Fibroblast of skin of scalp (primary cell): ENCODE measurements around the gene FAM217A. TPM values are rescaled to one million over a fixed set of nuclear protein-coding genes. Genes with fewer than 3 reads are reported as not detected.
A peak's percentile ranks its signal among the peaks of the same experiment; 100 is the strongest.
"Not testable (repeated sequence)": the region's sequence is repeated elsewhere in the genome, so short reads cannot be mapped to it uniquely, and the experiment has no call there.

ENCODE experiments used
- DNase-seq: peaks from one replicate; pipeline ENCODE4 v3.0.0-alpha.2; 2013
- polyA plus RNA-seq, 2 experiments: library from polyadenylated mRNA; unstranded; fragments of 120-200 nt; gene quantifications; one replicate each; pipeline ENCODE4 v1.2.1, GENCODE V29; 2013; ENCODE audit not compliant: insufficient read length in 2 of 2

Gene FAM217A, protein sequence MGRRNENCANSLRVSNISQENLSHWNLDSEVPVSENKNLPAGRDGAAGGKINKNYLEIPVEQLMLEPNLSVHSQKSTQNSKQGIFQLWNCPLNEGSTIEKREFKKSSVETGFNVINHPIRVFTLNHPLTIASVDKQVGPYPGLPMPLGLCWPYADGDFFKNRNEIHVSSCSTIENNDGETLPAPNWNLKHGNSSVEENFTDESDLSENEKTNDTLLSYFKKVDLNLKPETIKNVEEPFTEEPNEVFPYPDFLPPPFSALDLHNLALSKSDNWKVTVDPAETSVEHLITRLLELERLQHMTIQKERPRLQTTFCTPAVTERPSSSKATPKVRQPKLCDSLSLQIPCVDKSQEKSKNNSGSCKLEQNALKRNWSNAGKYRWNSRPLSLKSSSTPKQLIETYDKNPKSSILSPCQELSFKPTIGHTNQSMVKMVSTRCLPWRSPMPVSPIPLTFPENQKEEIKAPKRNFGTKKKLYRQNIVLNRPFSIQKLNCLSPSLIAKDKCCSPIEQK
- not detected for polyA plus RNA-seq (2013, experiment 1 of 2; ENCODE audit: insufficient read length)
- polyA plus RNA-seq (2013, experiment 2 of 2; ENCODE audit: insufficient read length) = not detected

DNA sequence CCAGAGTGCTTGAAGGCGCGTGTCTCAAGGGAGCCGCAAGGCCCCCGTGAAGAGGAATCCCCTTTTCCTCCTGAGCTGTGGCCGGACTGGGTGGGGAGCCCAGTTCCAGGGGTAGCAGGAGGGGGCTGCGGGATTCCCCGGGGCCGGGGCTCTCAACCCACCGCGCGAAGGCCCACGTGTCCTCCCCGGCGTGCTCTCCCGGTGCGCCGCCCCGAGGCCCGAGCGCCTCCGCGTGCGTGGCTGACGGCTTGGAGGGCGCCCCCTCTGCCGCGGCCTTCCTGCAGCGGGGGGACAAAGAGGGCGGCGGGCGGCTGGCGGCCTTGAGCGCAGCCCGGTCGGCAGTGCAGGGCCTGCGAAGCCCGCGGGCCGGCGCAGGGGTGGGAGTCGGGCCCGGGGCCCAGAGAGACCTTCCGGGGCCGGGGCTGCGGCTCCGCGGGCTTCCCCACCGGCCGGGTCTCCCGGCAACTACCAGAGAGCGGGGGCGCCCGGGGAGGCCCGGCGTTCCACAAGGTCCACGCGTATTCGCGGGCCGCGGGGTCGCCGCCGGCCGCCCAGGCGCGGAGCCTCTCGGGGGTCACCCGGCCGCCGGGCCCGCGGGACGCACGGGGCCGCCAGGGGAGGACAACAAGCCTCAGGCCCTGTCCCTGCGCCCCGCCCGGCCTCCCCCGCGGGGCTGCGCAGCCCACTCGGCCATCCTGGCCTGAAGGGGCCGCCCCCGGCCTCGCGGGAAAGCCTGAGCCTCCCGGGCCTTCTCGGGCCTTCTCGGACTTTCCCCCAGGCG lies at the start of gene FAM217A:
Gene FAM217A (minus strand): TSS at position 447 of the 781 bp plus-strand sequence. CDS start 1,723 bp downstream, outside the sequence.
- DNase-seq = no peak

- DNase-seq = no peak
Measured at GRCh38 chr6:4128072-4128471, 49.1 kb upstream of the FAM217A start.

GRCh38 chr6:4125933-4126864 lies 47.3 kb upstream of the FAM217A start:
- DNase-seq = peak; percentile 86

- DNase-seq = no peak
Measured at GRCh38 chr6:4125500-4125899, 46.6 kb upstream of the FAM217A start.

DNA sequence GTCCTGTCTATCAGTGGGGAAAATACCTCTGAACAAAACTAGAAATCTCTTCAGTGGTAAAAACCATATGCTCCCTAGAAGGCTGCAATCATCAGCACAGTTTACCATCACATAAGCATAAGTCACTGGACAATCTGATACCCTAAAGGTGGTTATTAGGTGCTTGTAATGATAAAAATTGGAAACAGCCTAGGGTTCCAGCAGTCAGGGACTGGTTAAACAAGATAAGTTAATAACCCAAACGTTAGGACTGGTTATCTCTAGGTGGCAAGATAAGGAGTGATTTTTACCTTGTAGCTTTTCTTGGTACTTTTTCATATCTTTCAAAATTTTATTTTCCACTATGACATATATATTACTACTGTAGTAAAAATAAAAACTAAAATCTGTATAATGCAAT lies 45.4 kb upstream of the FAM217A start:
- no peak for DNase-seq

DNA sequence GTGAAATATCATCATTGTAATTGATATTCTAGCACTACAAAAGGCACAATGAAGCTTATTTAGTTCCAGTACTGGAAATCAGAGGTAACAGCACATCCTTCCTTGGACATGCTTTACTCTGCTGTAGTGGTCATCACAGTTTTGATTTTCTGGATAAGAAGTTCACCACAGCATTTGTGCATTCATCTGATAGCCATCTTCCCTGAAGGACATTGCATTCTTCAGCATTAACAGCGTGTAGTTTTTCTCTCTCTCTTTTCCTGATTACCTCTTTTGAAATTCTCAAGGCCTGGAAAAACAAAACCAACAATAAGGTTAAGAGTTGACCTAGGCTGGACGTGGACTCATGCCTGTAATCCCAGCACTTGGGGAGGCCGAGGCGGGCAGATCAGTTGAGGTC lies 36.8 kb upstream of the FAM217A start:
- DNase-seq = no peak

DNA sequence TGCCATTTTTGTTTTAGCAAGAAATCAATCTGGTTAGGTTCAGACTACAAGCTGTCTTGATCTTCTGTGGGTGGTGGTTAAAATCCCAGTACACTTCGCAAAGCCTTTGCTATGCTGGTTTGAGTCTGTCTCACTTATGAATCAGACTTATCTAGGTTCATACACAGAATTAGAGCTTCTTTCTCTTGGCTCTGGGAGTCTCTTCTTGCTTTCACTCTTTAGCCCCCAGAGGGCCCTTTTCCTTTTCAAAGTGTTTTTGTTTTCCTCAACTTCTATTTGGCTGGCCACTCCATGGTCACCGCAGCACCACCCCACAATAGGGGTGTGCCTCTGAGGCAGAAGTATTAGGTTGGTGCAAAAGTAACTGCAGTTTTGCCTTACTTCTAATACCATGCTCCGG lies 35.2 kb upstream of the FAM217A start:
- no peak for DNase-seq

DNA sequence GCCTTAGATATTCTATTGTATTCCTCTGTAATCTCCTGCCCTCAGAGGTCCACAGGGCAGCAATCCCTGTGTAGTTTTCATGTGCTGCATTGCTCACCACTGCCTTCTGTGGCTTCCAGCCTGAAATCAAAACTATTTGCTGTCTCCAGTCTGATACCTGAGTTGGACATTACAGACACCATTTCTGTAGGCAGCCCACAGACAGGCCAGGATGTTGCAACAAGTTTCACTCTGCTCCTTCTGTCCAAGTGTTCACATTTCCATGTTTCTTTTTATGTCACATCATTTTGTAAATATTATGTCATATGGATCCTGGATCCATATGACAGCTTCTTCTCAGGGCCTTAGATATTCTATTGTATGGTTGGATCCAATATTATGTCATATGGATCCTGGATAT lies 34.7 kb upstream of the FAM217A start:
- DNase-seq = no peak

DNA sequence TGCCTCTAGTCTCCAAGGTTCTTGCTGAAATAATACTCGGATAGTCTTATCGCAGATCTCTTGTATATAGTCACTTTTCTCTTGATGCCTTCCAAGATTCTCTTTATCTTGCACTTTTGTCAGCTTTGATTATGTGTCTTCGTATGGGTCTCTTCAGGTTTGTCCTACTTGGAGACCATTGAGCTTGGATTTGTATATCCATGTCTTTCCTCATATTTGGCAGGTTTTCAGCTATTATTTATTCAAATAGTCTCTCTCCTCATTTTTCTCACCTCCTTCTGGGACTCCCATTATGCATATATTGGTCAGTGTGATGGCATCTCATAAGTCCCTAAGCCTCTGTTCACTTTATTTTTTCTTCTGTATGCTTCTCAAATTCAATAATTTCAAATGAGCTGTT lies 33.4 kb upstream of the FAM217A start:
- no peak for DNase-seq

DNA sequence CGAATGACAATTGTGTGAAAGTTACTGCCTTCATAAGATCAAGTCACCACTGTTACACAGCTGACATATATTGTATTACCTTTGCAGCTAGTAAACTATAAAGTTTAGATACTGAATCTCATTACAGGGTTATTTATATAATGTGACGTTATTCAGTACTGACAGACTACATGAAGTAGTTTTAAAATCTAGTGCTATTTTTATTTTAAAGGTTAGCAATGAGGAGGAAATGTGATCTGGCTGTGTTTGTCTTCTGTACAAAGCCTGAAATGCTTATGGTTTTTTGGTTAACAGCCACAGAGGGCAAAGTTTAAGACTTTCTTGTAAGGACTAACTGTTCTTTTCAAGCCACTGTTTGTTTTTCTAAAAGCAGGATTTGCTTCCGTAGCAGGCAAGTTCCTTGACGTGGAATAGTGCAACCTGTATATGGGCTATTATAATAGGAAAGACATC lies 30.5 kb upstream of the FAM217A start:
- DNase-seq = not testable (repeated sequence)

DNA sequence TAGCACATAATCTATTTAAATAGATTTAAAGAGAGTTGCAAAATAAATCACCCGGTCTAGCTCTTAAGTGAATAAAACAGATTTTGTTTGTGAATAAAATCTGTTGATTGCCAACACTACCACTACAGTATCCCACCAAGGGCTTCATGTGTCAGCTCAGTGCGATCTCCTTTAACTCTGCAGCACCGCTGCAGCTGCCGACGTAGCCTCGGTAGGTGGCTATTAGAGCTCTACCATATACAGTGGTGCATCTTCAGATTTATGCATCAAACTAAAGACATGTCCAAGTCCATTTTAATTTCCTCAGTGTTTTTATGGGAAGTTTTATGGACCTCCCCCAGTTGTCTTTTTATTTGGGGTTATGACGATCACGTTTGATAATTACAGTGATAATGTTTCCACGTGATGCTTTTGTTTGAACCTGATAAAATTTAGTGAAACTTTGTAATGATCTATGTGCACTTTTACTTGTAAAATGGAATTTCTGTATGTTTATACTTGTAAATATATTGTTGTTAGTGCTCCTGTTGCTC lies 29.7 kb upstream of the FAM217A start:
- DNase-seq = no peak

DNA sequence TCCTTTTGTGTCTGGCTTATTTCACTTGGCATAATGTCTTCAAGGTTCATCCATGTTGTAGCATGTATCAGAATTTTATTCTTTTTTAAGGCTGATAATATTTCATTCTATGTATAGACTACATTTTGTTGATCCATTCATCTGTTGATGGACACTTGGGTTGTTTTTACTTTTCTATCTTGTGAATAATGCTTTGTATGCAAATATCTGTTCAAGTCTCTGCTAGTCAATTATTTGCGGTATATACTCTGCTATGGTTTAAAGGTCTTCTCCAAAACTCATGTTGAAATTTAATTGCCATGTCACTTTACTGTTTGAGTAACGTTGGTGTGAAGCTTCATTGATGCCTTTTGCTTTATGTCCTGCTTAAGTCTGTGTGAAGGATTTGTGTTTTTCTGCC lies 28.9 kb upstream of the FAM217A start:
- no peak for DNase-seq

DNA sequence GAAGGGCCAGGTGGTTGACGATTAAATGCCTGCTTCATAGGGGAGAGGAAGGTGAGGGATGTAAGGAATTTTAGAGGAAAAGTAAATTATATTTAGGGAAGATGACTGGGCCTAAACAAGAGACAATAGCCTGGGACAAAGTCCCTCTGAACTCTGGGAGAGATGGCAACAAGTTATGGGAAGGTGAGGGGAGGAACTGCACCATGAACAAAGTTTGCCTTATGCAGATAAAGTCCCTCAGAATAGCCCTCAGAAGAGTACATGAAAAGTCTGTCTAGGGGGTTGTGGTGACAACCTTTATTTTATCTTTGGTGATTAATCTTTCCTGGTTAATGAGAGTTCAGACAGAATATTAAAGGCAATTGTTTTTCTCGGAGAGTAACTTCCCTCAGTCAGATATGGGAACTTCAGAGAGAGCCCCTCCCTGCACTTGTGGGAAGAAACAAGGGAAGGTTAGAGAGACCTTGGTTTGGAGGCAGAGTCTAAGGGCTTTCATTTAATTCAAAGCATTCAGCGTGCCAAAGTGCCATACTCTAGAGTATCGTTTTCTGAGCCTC lies 27.1 kb upstream of the FAM217A start:
- no peak for DNase-seq

DNA sequence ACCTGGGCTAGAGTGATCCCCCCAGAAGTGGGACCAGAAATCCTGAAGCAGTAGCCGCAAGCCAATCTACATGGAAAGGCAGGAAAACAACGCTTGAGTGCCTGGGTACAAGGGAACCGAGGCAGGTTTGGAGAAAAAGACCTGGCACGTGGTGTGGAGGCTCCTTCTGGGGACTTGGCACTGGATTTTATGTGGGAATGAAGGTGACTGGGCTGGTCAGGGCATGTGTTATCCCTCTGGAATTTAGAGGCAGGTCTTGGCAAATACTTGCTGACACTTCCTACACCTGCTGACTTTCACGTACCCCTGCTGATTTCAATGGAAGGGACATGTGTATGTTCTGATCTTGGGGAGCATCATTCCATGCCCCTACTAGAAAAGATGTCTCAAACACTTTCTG lies 25.0 kb upstream of the FAM217A start:
- no peak for DNase-seq

- no peak for DNase-seq
Measured at GRCh38 chr6:4102687-4103244, 23.8 kb upstream of the FAM217A start.

- no peak for DNase-seq
Measured at GRCh38 chr6:4101298-4101697, 22.4 kb upstream of the FAM217A start.

GRCh38 chr6:4100655-4101054 lies 21.7 kb upstream of the FAM217A start:
- DNase-seq = no peak

DNA sequence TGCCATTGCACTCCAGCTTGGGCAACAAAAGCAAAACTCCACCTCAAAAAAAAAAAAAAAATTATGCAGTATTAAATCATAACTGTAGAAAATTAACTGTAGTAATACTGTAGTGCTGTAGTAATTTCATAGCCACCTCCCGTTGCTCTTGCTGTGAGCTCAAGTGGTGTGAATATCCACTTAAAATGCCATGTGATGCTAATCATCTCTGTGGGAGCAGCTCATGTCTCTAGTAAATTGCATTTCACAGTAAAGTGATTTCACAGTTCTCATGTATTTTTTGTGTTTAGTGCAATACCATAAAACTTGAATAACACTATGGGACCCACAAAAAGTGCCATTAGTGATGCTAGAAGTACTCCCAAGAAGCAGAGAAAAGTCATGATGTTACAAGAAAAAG lies 14.4 kb upstream of the FAM217A start:
- no peak for DNase-seq

- DNase-seq = no peak
Measured at GRCh38 chr6:4091941-4092340, 13.0 kb upstream of the FAM217A start.

DNA sequence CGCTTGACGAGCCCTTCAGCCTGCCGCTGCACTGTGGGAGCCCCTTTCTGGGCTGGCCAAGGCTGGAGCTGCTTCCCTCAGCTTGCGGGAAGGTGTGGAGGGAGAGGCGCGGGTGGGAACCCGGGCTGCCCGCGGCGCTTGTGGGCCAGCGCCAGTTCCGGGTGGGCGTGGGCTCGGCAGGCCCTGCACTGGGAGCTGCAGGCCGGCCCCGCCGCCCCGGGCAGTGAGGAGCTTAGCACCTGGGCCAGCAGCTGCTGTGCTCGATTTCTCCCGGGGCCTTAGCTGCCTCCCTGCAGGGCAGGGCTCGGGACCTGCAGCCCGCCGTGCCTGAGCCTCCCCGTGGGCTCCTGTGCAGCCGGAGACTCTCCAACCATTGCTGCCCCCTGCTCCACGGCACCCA lies 11.1 kb upstream of the FAM217A start:
- DNase-seq = not testable (repeated sequence)

DNA sequence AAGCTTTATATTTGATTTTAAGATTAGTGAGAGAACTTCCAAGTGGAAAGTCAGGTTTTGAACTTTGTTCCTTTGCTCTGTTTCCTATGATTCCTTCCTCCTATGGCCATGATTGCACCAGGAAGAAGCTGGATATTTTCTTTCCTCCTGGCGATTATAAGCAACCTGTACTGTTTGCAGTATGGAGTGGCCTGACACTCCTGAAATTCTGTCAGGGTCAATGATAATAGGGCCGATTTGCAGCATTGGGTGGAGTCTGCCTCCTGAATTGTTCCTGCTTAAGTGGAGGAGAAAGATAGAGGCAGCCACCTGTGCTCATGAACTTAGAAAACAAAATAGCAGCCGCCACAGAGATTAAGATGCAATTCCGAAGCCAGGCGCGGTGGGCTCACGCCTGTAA lies 9.8 kb upstream of the FAM217A start:
- DNase-seq = no peak
